GM12873 (cell line): ENCODE results near the gene ZDHHC17.

Experiments
- TF ChIP-seq, protein P1 (sequence below): IDR thresholded peaks from 2 replicates; pipeline ENCODE4 v1.5.1; 2012; ENCODE audit warnings: low read depth, mild to moderate bottlenecking, moderate library complexity, low read length, control low read depth; ENCODE audit not compliant: insufficient read depth; ENCODE audit errors: missing control alignments

The ZDHHC17 gene

DNA sequence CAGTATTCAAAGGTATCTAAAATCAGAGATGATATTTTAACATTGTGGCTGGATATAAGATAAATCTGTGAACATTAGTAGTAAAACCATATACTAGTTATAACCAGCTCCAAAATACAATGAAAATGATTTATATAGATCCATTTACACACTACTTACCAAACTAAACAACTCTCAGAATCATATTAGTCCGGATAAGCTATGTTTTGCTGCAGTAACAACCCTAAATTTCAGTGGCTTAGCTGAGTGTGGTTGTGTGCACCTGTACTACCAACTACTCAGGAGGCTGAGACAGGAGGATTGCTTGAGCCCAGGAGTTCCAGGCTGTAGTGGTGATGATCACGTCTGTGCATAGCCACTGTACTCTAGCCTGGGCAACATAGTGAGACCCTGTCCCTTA is 23.8 kb downstream of the ZDHHC17 start:
- TF ChIP-seq, protein P1, sequence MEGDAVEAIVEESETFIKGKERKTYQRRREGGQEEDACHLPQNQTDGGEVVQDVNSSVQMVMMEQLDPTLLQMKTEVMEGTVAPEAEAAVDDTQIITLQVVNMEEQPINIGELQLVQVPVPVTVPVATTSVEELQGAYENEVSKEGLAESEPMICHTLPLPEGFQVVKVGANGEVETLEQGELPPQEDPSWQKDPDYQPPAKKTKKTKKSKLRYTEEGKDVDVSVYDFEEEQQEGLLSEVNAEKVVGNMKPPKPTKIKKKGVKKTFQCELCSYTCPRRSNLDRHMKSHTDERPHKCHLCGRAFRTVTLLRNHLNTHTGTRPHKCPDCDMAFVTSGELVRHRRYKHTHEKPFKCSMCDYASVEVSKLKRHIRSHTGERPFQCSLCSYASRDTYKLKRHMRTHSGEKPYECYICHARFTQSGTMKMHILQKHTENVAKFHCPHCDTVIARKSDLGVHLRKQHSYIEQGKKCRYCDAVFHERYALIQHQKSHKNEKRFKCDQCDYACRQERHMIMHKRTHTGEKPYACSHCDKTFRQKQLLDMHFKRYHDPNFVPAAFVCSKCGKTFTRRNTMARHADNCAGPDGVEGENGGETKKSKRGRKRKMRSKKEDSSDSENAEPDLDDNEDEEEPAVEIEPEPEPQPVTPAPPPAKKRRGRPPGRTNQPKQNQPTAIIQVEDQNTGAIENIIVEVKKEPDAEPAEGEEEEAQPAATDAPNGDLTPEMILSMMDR: no peak

DNA sequence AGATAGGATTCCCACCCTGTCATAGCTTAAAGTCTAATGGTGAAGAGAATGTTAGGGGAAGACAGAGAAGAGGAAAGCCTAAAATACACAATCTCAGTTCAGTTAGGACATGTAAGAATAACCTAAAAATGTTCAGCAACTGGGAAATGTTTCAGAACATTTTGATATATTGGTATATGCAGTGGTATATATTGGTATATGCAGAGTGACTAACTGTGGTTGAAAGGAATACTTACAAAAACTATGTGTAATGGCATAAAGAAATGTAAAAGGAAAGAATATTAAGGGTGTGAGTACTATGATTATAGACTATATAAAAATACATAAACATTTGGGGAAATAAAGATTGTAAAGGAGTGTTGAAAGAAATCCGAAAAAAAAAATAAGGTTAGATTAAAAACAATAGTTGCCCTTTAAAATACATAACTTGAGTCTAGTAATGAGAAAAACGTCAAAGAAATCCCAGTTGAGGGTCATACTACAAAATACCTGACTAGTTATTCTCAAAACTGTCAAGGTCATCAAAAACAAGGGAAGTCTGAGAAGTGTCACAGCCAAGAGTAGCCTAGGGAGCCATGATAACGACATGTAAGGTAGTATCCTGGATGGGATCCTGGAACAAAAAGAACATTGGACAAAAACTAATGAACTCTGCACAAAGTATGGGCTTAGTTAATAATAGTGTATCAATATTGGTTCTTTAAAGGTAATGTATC is 25.6 kb downstream of the ZDHHC17 start:
- TF ChIP-seq, protein P1: no peak

DNA sequence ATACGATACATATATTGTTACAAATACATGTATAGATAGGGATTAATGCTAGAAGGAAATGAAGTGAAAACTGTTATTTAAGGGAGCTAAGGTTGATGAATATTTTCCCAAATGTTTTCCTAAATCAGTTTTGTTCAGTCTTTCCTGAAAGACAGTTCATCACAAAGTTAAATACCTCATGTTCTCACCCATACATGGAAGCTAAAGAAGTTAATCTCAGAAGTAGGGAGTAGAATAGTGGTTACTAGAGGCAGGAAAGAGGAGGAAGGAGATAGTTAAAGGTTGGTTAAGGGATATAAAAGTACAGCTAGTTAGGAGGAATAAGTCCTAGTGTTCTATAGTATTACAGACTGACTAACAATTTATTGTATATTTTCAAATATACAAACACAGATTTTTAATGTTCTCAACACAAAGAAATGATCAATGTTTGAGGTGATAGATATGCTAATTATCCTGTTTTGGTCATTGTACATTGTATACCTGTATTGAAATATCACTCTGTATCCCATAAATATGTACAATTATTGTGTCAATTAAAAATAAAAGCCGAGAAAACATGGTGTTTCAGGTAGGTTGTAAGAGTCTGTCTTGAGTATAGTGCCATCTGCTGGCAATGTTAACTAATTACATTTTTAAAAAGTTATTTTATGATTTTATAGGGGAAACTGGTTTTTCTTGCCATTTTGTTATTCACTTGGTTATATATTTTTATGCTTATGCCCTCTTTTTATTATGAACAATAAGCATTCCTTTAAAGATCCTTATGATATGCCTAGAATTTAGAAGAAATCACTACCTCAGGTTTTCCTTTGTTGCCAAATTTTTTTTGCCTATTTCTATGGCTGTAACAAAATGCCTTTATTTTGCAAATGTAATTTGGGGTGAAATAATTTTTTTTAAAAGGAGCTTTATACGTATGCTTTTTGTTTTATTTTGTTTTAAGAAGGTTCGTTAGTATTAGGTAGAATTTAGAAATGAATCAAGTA is 26.9 kb downstream of the ZDHHC17 start:
- TF ChIP-seq, protein P1: peak; percentile 44

DNA sequence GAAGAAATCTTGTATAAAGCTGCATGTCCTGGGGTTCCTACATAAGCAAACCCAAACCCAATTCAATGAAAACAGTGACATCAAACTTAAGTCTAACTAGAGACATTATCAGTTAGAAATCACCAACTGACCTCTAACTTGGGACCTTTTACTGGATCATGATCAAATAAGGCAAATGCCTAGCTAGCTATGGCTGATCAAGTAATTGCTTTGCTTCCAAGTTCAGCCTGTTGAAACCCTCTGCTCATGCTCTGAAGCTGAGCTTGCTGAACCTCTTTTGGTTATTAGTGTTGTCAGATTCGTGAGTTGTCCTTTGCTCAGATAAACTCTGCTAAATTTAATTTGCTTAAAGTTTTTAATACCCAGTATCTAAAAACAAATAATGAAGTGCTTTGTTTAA is 28.9 kb downstream of the ZDHHC17 start:
- TF ChIP-seq, protein P1: no peak

DNA sequence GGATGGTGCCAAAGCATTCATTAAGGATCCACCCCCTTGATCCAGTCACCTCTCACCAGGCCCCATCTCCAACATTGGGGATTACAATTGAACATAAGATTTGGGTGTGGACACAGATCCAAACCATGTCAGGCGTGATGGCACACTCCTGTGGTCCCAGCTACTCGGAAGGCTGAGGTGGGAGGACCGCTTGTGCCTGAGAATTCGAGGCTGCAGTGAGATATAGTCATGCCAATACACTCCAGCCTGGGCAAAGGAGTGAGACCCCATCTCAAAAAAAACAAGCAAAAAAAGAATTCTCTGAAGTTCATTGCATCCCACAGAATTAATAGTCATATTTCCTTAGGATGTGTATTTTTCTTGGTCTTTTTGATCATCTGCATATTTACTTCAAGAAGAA is 34.9 kb downstream of the ZDHHC17 start:
- TF ChIP-seq, protein P1: no peak

DNA sequence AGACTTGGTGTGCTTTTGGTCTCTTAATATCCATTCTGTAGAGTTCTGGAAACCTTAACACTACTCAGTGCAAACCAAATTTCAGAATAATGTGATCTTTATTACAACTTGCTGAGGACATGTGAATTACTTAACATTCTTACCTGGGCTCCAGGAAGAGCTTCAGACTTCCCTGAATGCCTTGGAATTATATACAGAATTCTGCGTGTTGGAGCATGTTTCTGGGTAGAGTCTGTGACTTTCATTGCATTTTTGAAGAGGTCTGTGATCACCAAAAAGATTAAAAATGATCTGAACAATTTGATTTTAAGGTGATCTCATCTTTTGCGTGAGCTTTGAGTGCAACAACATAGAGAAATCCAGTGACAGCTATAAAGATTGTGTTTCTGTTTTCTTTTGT is 35.4 kb downstream of the ZDHHC17 start:
- TF ChIP-seq, protein P1: no peak

DNA sequence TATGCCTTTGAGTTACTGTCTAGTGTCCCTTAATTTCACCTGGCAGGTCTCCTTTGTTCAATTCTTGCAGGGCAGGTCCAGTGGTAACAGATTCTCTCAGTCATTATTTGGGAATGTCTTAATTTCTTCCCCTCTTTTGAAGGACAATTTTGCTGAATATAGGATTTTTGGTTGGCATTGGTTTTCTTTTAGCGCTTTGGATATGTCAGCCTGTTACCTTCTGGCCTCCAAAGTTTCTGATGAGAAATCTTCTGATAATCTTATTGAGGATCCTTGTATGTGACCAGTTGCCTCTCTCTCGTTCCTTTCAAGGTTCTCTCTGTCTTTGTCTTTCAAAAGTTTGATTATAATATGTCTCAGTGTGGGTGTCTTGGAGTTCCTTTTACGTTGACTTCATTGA is 38.1 kb downstream of the ZDHHC17 start:
- TF ChIP-seq, protein P1: no peak
